SK-N-SH (cell line): Measurements from ENCODE around the gene LY6G6D. TPM values are rescaled to one million over a fixed set of nuclear protein-coding genes. Genes with fewer than 3 reads are reported as not detected.

Experiments used
- CTCF ChIA-PET: fragments of 300-600, 350-600 bp; formaldehyde crosslinking; extraction: SDS; loops from one replicate; lab custom pipeline; 2021; lab: Yijun Ruan, JAX
- POLR2A ChIA-PET: fragments of 350-600 bp; sonication (Branson Sonifier 250); formaldehyde crosslinking; extraction: SDS; loops from one replicate; lab custom pipeline; 2020; ENCODE audit warnings: antibody characterized with exemption, inconsistent platforms; lab: Yijun Ruan, JAX
- DNase-seq: peaks from one replicate; pipeline ENCODE4 v3.0.0; 2012
- H2AFZ ChIP-seq: fragments of 200-600 bp; sonication (generic); 2 replicates; pipeline ENCODE4 v1.8.1; 2016; ENCODE audit warnings: antibody characterized with exemption, mild to moderate bottlenecking, low read depth
- H3F3A ChIP-seq: fragments of 200-600 bp; sonication (generic); replicated peaks from 2 replicates; pipeline ENCODE3; 2016; ENCODE audit warnings: antibody characterized with exemption, mild to moderate bottlenecking; ENCODE audit not compliant: insufficient read depth
- H3K27ac ChIP-seq, 2 experiments: fragments of 200-500 bp in 1 of 2; fragments of 200-600 bp in 1 of 2; sonication (Bioruptor generic) in 1 of 2; sonication (generic), shearing (Covaris generic) in 1 of 2; 2 replicates each; pipeline versions ENCODE4 v1.5.1 to v1.6.1; 2014 to 2016; ENCODE audit warnings: low read depth in 2 of 2, inconsistent platforms in 1 of 2, low read length in 1 of 2, mild to moderate bottlenecking in 1 of 2, mixed read lengths in 1 of 2
- H3K27me3 ChIP-seq: fragments of 200-600 bp; sonication (generic), shearing (Covaris generic); 2 replicates; pipeline ENCODE4 v1.6.1; 2016; ENCODE audit warnings: mixed run types; ENCODE audit not compliant: insufficient read depth
- H3K36me3 ChIP-seq, 2 experiments: fragments of 200-500 bp in 1 of 2; fragments of 200-600 bp in 1 of 2; sonication (Bioruptor generic) in 1 of 2; sonication (generic) in 1 of 2; replicated peaks in 1 of 2; 2 replicates each; pipeline versions ENCODE3 to v1.5.1; 2014 to 2016; ENCODE audit warnings: low read length in 1 of 2, mild to moderate bottlenecking in 1 of 2; ENCODE audit not compliant: insufficient read depth in 2 of 2, control insufficient read depth in 1 of 2
- H3K4me1 ChIP-seq, 2 experiments: fragments of 200-500 bp in 1 of 2; fragments of 200-600 bp in 1 of 2; sonication (Bioruptor generic) in 1 of 2; sonication (generic), shearing (Covaris generic) in 1 of 2; 2 replicates each; pipeline versions ENCODE4 v1.5.1 to v1.6.1; 2014 to 2016; ENCODE audit warnings: low read depth in 1 of 2, low read length in 1 of 2, mixed run types in 1 of 2; ENCODE audit not compliant: insufficient read depth in 2 of 2, control insufficient read depth in 1 of 2
- H3K4me2 ChIP-seq: fragments of 200-600 bp; sonication (generic), shearing (Covaris generic); 2 replicates; pipeline ENCODE4 v1.6.1; 2017; ENCODE audit warnings: mixed run types
- H3K4me3 ChIP-seq, 2 experiments: fragments of 200-500 bp in 1 of 2; fragments of 200-600 bp in 1 of 2; sonication (Bioruptor generic) in 1 of 2; sonication (generic), shearing (Covaris generic) in 1 of 2; 2 replicates each; pipeline versions ENCODE4 v1.5.1 to v1.8.1; 2014 to 2016; ENCODE audit warnings: low read depth in 2 of 2, inconsistent platforms in 1 of 2, low read length in 1 of 2, mild to moderate bottlenecking in 1 of 2, mixed read lengths in 1 of 2, moderate library complexity in 1 of 2
- H3K79me2 ChIP-seq: fragments of 200-600 bp; sonication (generic); 2 replicates; pipeline ENCODE4 v1.8.1; 2017; ENCODE audit warnings: mild to moderate bottlenecking; ENCODE audit not compliant: insufficient read depth
- H3K9ac ChIP-seq: fragments of 200-600 bp; sonication (generic); 2 replicates; pipeline ENCODE4 v1.6.1; 2017; ENCODE audit warnings: mixed run types
- H3K9me2 ChIP-seq: fragments of 200-600 bp; sonication (generic); 2 replicates; pipeline ENCODE4 v1.6.1; 2017; ENCODE audit warnings: mixed run types
- H3K9me3 ChIP-seq: fragments of 200-600 bp; sonication (generic); 2 replicates; pipeline ENCODE4 v1.6.1; 2017; ENCODE audit warnings: mixed run types, mild to moderate bottlenecking, moderate library complexity
- H4K20me1 ChIP-seq: fragments of 200-600 bp; sonication (generic); 2 replicates; pipeline ENCODE4 v1.6.1; 2017; ENCODE audit warnings: mild to moderate bottlenecking, mixed run types; ENCODE audit not compliant: insufficient read depth
- ELF1 ChIP-seq: IDR thresholded peaks from 2 replicates; pipeline ENCODE4 v1.4.0; 2012
- GABPA ChIP-seq: IDR thresholded peaks from 2 replicates; pipeline ENCODE4 v1.4.0; 2012; ENCODE audit warnings: low read depth, mild to moderate bottlenecking
- MAX ChIP-seq: IDR thresholded peaks from 2 replicates; pipeline ENCODE4 v1.4.0; 2012; ENCODE audit warnings: low read depth
- MXI1 ChIP-seq: IDR thresholded peaks from 2 replicates; pipeline ENCODE4 v1.6.1; 2012; ENCODE audit warnings: mild to moderate bottlenecking, low read depth, low read length, improper control_type of control experiment
- REST ChIP-seq: IDR thresholded peaks from 2 replicates; pipeline ENCODE4 v1.6.1; 2012; ENCODE audit warnings: mild to moderate bottlenecking, low read depth, low read length, moderate library complexity
- RFX5 ChIP-seq: IDR thresholded peaks from 2 replicates; pipeline ENCODE4 v1.6.1; 2012; ENCODE audit warnings: mild to moderate bottlenecking, improper control_type of control experiment, low read length
- SIN3A ChIP-seq: IDR thresholded peaks from 2 replicates; pipeline ENCODE4 v1.6.1; 2012; ENCODE audit warnings: low read depth, mild to moderate bottlenecking, low read length, moderate library complexity, borderline replicate concordance
- whole genome bisulfite sequencing: methylation state at CpG from one replicate; pipeline ENCODE4 v1.1.6; 2017; ENCODE audit warnings: low lambda C conversion rate; 5-methylcytosine and 5-hydroxymethylcytosine counted together
- polyA plus RNA-seq, 3 experiments: library from polyadenylated mRNA; depleted of rRNA; stranded (reverse); fragments of >200 nt; gene quantifications; 2 replicates each; pipeline ENCODE4 v1.2.3, GENCODE V29; 2012
- TF ChIP-seq, protein P1 (sequence below): IDR thresholded peaks from 2 replicates; pipeline ENCODE4 v1.4.0; 2012; ENCODE audit warnings: low read depth, borderline replicate concordance

Gene LY6G6D
- polyA plus RNA-seq, 1 of the 3 experiments (the other 2 are of a cell fraction), result not detected

DNA sequence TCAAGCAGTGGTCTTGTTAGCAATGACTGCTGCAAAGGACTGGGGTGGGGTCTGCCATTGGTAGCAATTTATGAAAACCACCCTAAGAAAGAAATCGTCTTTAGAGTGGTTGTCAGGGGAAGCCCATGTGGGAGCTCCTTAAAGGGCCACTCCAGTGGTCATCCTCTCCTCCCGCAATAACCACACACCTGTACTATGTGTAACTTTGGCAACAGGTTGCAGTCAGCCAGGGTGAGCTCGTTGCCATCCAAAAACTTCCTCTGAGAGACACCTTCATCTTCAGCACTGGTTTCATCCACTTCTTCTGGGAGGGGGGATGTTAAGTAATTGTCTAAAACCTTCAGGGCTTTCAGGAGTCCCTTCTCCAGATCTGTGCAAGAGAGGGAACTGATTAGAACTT lies 16.9 kb downstream of the LY6G6D start:
- Histone ChIP-seq H3K9ac (no peak overlapping the region), H3K9me3 (no peaks in the 10 kb centered on the region), H3K4me2 (peak overlapping the region; percentile 21; the same call in 1 of the 2 replicates), H3K4me3 (no peak overlapping the region), H4K20me1 (peaks cover 27% of the 10 kb centered on the region), H3K4me1 (peaks cover 26 to 28% of the 10 kb centered on the region in 2 experiments; a peak in 3 of 4 replicates), H3K9me2 (no peaks in the 10 kb centered on the region), H3F3A (peaks cover 51% of the 10 kb centered on the region), H2AFZ (no peak overlapping the region), H3K27ac (peak overlapping the region in 1 of 2 experiments; percentile 94; a peak in 2 of 4 replicates), H3K36me3 (peaks cover 37 to 53% of the 10 kb centered on the region in 2 experiments), H3K79me2 (peaks cover 71% of the 10 kb centered on the region), H3K27me3 (no peaks in the 10 kb centered on the region)
- POLR2A ChIA-PET, result no interaction called here
- TF ChIP-seq REST, result no peak
- CTCF ChIA-PET, result interaction anchor here (1.3 to 7.3 kb wide), 3 partner anchors 8 to 99 kb away, joined by 3 to 45 read pairs (median 39); partner anchors contain the start of gene MSH5
- DNase-seq, result no peak
- WGBS, result 94% methylated on average over 3 of the region's 3 CpGs

- no peaks in the 10 kb centered on the region for H3K9me3 ChIP-seq
- no peaks in the 10 kb centered on the region for H3K27me3 ChIP-seq
- H3K4me3 ChIP-seq, result peak overlapping the region in 1 of 2 experiments; percentile 86; a peak in 1 of 4 replicates
- H3K4me1 ChIP-seq, result peaks cover 25 to 38% of the 10 kb centered on the region in 2 experiments; a peak in 3 of 4 replicates
- peak overlapping the region; percentile 97; the same call in 1 of the 2 replicates for H3K9ac ChIP-seq
- peaks cover 69% of the 10 kb centered on the region for H3K79me2 ChIP-seq
- TF ChIP-seq ELF1, result no peak
- DNase-seq, result no peak
- H4K20me1 ChIP-seq, result peaks cover 26% of the 10 kb centered on the region
- H3K4me2 ChIP-seq, result peak overlapping the region; percentile 99
- H3K27ac ChIP-seq, result peak overlapping the region in 1 of 2 experiments; percentile 88; a peak in 2 of 4 replicates
- H3K9me2 ChIP-seq, result no peaks in the 10 kb centered on the region
- ChIA-PET CTCF (interaction anchor here (0.7 to 7.3 kb wide), 2 partner anchors 97 to 188 kb away, joined by 3 to 45 read pairs; partner anchors contain the start of gene ATP6V1G2), POLR2A (no interaction called here)
- H3F3A ChIP-seq, result peaks cover 65% of the 10 kb centered on the region
- H3K36me3 ChIP-seq, result peaks cover 26 to 39% of the 10 kb centered on the region in 2 experiments
- whole genome bisulfite sequencing, result 94% methylated on average over 4 of the region's 4 CpGs
- no peak overlapping the region for H2AFZ ChIP-seq
Measured at GRCh38 chr6:31733734-31734133, 18.6 kb downstream of the LY6G6D start.

DNA sequence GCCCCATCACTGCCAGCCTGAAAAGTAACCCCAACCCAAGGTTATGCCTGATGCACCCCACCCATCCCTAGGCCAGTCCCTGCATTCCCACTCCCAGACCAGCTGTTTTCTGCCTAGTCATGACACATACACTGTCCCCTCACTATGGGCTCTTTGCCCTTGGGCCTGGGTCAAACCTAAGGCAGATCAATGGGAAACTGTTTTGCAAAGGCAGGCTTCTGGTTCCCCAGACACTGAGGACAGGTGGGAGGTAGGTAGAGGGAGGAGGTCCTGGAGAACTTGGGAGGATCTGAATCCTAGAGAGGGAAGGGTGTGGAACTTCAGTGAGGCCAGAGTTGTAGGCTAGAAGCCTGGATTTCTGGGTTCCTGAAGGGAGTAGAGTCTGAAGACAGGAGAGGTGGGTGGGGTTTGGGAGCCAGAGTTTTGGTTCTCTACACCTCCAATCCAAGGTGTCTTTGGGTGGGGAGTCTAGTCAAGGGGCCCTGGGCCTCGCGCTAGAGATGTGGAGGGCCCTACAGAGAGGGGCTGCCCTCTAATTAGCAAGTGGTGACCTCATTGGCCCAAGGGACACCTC lies 19.2 kb downstream of the LY6G6D start:
- peak overlapping the region; percentile 85 to 86 for H3K4me3 ChIP-seq
- peaks cover 28 to 38% of the 10 kb centered on the region in 2 experiments; a peak in 3 of 4 replicates for H3K4me1 ChIP-seq
- H3K9me2 ChIP-seq, result no peaks in the 10 kb centered on the region
- TF ChIP-seq SIN3A (no peak), GABPA (no peak), RFX5 (no peak), REST (no peak), MXI1 (no peak), MAX (no peak)
- TF ChIP-seq, protein P1, sequence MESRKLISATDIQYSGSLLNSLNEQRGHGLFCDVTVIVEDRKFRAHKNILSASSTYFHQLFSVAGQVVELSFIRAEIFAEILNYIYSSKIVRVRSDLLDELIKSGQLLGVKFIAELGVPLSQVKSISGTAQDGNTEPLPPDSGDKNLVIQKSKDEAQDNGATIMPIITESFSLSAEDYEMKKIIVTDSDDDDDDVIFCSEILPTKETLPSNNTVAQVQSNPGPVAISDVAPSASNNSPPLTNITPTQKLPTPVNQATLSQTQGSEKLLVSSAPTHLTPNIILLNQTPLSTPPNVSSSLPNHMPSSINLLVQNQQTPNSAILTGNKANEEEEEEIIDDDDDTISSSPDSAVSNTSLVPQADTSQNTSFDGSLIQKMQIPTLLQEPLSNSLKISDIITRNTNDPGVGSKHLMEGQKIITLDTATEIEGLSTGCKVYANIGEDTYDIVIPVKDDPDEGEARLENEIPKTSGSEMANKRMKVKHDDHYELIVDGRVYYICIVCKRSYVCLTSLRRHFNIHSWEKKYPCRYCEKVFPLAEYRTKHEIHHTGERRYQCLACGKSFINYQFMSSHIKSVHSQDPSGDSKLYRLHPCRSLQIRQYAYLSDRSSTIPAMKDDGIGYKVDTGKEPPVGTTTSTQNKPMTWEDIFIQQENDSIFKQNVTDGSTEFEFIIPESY, result no peak

More for the DNA sequence above, 19.2 kb downstream of the LY6G6D start:
- peaks cover 26 to 39% of the 10 kb centered on the region in 2 experiments for H3K36me3 ChIP-seq
- peak overlapping the region; percentile 99 for H3K4me2 ChIP-seq
- peaks cover 63% of the 10 kb centered on the region for H3K79me2 ChIP-seq
- H3K9ac ChIP-seq, result peak overlapping the region; percentile 97
- H3K27ac ChIP-seq, result peak overlapping the region; percentile 88 to 90
- no peak overlapping the region for H2AFZ ChIP-seq
- no peak for DNase-seq
- no peaks in the 10 kb centered on the region for H3K27me3 ChIP-seq
- H4K20me1 ChIP-seq, result peaks cover 21% of the 10 kb centered on the region
- WGBS, result 20% methylated on average over 1 of the region's 2 CpGs
- peaks cover 63% of the 10 kb centered on the region for H3F3A ChIP-seq
- ChIA-PET CTCF (interaction anchor here (1.3 to 7.3 kb wide), 3 partner anchors 50 to 96 kb away, joined by 3 to 45 read pairs (median 3); partner anchors contain the start of gene VARS1), POLR2A (no interaction called here)
- no peaks in the 10 kb centered on the region for H3K9me3 ChIP-seq
